ENCODE measurements around the gene DYNLT2B. TPM values are rescaled to one million over a fixed set of nuclear protein-coding genes. Genes with fewer than 3 reads are reported as not detected.

DYNLT2B gene
- 19.5 and 20.3 TPM in 2 replicates for total RNA-seq

GRCh38 chr3:196317687-196318467 is at the start of gene DYNLT2B:
DYNLT2B (minus strand) TSS chr3:196318240; CDS start chr3:196318152, 88 bp downstream.

GRCh38 chr3:196287440-196288140 is 30.4 kb downstream of the DYNLT2B start, which contains the start of gene PCYT1A:
PCYT1A (minus strand) TSS chr3:196287726; CDS start chr3:196270531, 17,195 bp downstream.

Other genes with a start within 250 kb of the DYNLT2B start
- gene TFRC, start 236.2 kb downstream of the DYNLT2B start, total RNA-seq: 53.1 and 63.2 TPM in 2 replicates
- gene ZDHHC19, start 106.8 kb downstream of the DYNLT2B start, total RNA-seq: not detected in 2 replicates
- gene SLC51A, start 101.7 kb downstream of the DYNLT2B start, total RNA-seq: not detected in 2 replicates
- 55.0 and 60.2 TPM in 2 replicates for gene PCYT1A, start 30.5 kb downstream of the DYNLT2B start, total RNA-seq
- gene TM4SF19, start 20.1 kb upstream of the DYNLT2B start, total RNA-seq: 0.45 TPM in 1 of 2 replicates, not detected in the other
- gene UBXN7, start 114.2 kb upstream of the DYNLT2B start, total RNA-seq: 5.4 and 6.1 TPM in 2 replicates
- 9.8 and 10.8 TPM in 2 replicates for gene RNF168, start 185.5 kb upstream of the DYNLT2B start, total RNA-seq
- gene SMCO1, start 197.1 kb upstream of the DYNLT2B start, total RNA-seq: 0.15 and 0.34 TPM in 2 replicates

All from bronchus fibroblast of lung (primary cell).